MM.1S (cell line): ENCODE data around the gene BCHE.

Experiments used
- DNase-seq: peaks from one replicate; pipeline ENCODE4 v3.0.0-alpha.2; 2015
- H2AFZ ChIP-seq: fragments of 300-600 bp; sonication (generic); 2 replicates; pipeline ENCODE4 v1.6.0; 2016; ENCODE audit warnings: antibody characterized with exemption, low read length
- H3F3A ChIP-seq: fragments of 300-600 bp; sonication (generic); 2 replicates; pipeline ENCODE4 v1.6.1; 2016; ENCODE audit warnings: mild to moderate bottlenecking, antibody characterized with exemption, low read length, moderate library complexity, mixed read lengths; ENCODE audit not compliant: insufficient read depth
- H3K27ac ChIP-seq: fragments of 300-600 bp; sonication (generic); 2 replicates; pipeline ENCODE4 v1.5.1; 2016; ENCODE audit warnings: mild to moderate bottlenecking, low read length
- H3K27me3 ChIP-seq: fragments of 300-600 bp; sonication (generic); replicated peaks from 2 replicates; pipeline ENCODE4 v1.6.0; 2016; ENCODE audit warnings: low read length; ENCODE audit not compliant: insufficient read depth
- H3K36me3 ChIP-seq: fragments of 300-600 bp; sonication (generic); replicated peaks from 2 replicates; pipeline ENCODE4 v1.6.1; 2016; ENCODE audit warnings: mild to moderate bottlenecking, low read length, mixed read lengths; ENCODE audit not compliant: insufficient read depth
- H3K4me1 ChIP-seq: fragments of 300-600 bp; sonication (generic); 2 replicates; pipeline ENCODE4 v1.6.1; 2016; ENCODE audit warnings: low read length, mixed read lengths
- H3K4me2 ChIP-seq: fragments of 300-600 bp; sonication (generic); 2 replicates; pipeline ENCODE4 v1.6.0; 2016; ENCODE audit warnings: low read depth, low read length
- H3K4me3 ChIP-seq: fragments of 300-600 bp; sonication (generic); 2 replicates; pipeline ENCODE4 v1.5.1; 2016; ENCODE audit warnings: low read length, mixed read lengths
- H3K79me2 ChIP-seq: fragments of 300-600 bp; sonication (generic); 2 replicates; pipeline ENCODE4 v1.6.1; 2016; ENCODE audit warnings: mixed run types, low read length, mixed read lengths
- H3K9ac ChIP-seq: fragments of 300-600 bp; sonication (generic); 2 replicates; pipeline ENCODE4 v1.6.1; 2016; ENCODE audit warnings: low read length, mixed read lengths
- H3K9me2 ChIP-seq: fragments of 300-600 bp; sonication (generic); replicated peaks from 2 replicates; pipeline ENCODE4 v1.6.1; 2016; ENCODE audit warnings: mild to moderate bottlenecking, low read length, mixed read lengths; ENCODE audit not compliant: insufficient read depth
- H3K9me3 ChIP-seq: fragments of 300-600 bp; sonication (generic); replicated peaks from 2 replicates; pipeline ENCODE4 v1.6.1; 2016; ENCODE audit warnings: mild to moderate bottlenecking, low read length, mixed read lengths; ENCODE audit not compliant: insufficient read depth
- H4K20me1 ChIP-seq: fragments of 300-600 bp; sonication (generic); 2 replicates; pipeline ENCODE4 v1.6.1; 2016; ENCODE audit warnings: mild to moderate bottlenecking, low read length, moderate library complexity, mixed read lengths; ENCODE audit not compliant: insufficient read depth
- EZH2 ChIP-seq: fragments of 300-600 bp; sonication (generic); optimal IDR thresholded peaks from 2 replicates; pipeline ENCODE3; 2017; ENCODE audit warnings: low read depth, mild to moderate bottlenecking, antibody characterized with exemption, low read length, mixed read lengths
- EZH2phosphoT487 ChIP-seq: fragments of 300-600 bp; sonication (generic); IDR thresholded peaks from 2 replicates; pipeline ENCODE4 v1.6.1; 2018; ENCODE audit warnings: antibody characterized with exemption, low read length
- TF ChIP-seq, protein P1 (sequence below): fragments of 300-600 bp; sonication (generic); IDR thresholded peaks from 2 replicates; pipeline ENCODE4 v1.5.1; 2016; ENCODE audit warnings: antibody characterized with exemption, low read length, mixed read lengths

Gene BCHE

DNA sequence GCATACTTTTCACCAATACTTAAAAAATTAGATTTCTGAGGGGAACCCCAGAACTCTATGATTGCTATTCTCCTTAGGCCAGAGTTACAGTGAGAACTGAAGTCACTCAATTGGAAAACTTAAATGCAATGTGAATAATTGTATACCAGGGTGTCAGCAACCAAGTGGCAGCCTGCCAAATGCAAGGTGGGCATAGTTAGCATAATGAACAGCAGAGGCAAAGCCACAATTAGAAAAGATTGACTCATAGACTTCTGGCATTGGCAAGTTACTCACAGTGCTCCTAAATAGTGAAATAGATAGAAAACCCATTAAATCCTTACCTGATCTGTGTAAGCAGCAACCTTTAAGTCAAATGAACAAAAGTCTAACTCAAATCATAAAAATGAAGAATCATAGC is 94.9 kb downstream of the BCHE start:
- H3K9me2 ChIP-seq = no peaks in the 10 kb centered on the region
- no peaks in the 10 kb centered on the region for H3F3A ChIP-seq
- H3K27me3 ChIP-seq = no peaks in the 10 kb centered on the region
- H3K4me3 ChIP-seq = no peak overlapping the region
- DNase-seq = no peak
- no peak overlapping the region for H3K9ac ChIP-seq
- no peaks in the 10 kb centered on the region for H4K20me1 ChIP-seq
- TF ChIP-seq EZH2 = no peak
- no peak for TF ChIP-seq EZH2phosphoT487
- TF ChIP-seq, protein P1, sequence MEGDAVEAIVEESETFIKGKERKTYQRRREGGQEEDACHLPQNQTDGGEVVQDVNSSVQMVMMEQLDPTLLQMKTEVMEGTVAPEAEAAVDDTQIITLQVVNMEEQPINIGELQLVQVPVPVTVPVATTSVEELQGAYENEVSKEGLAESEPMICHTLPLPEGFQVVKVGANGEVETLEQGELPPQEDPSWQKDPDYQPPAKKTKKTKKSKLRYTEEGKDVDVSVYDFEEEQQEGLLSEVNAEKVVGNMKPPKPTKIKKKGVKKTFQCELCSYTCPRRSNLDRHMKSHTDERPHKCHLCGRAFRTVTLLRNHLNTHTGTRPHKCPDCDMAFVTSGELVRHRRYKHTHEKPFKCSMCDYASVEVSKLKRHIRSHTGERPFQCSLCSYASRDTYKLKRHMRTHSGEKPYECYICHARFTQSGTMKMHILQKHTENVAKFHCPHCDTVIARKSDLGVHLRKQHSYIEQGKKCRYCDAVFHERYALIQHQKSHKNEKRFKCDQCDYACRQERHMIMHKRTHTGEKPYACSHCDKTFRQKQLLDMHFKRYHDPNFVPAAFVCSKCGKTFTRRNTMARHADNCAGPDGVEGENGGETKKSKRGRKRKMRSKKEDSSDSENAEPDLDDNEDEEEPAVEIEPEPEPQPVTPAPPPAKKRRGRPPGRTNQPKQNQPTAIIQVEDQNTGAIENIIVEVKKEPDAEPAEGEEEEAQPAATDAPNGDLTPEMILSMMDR = no peak
- no peaks in the 10 kb centered on the region for H3K4me1 ChIP-seq
- H2AFZ ChIP-seq = no peak overlapping the region
- no peak overlapping the region for H3K4me2 ChIP-seq
- H3K79me2 ChIP-seq = no peaks in the 10 kb centered on the region
- H3K27ac ChIP-seq = no peak overlapping the region
- H3K36me3 ChIP-seq = no peaks in the 10 kb centered on the region
- H3K9me3 ChIP-seq = no peaks in the 10 kb centered on the region

DNA sequence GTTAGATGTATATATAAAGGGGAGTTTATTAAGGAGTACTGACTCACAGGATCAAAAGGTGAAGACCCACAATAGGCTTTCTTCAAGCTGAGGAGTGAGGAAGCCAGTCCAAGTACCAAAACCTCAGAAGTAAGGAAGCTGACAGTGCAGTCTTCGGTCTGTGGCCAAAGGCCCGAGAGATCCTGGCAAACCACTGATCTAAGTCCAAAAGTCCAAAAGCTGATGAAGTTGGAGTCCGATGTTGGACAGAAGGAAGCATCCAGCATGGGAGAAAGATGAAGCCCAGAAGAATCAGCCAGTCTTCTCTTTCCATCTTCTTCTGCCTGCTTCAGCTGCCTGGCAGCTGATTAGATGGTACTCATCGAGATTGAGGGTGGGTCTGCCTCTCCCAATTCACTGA is 107.5 kb downstream of the BCHE start:
- H3K9ac ChIP-seq = no peak overlapping the region
- H3K9me2 ChIP-seq = no peaks in the 10 kb centered on the region
- no peak overlapping the region for H2AFZ ChIP-seq
- H3K4me1 ChIP-seq = no peaks in the 10 kb centered on the region
- H3K4me3 ChIP-seq = no peak overlapping the region
- no peaks in the 10 kb centered on the region for H3K9me3 ChIP-seq
- no peaks in the 10 kb centered on the region for H3K79me2 ChIP-seq
- no peaks in the 10 kb centered on the region for H3F3A ChIP-seq
- DNase-seq = no peak
- no peak for TF ChIP-seq EZH2
- TF ChIP-seq, protein P1 = no peak
- TF ChIP-seq EZH2phosphoT487 = no peak
- H3K27ac ChIP-seq = no peak overlapping the region
- no peaks in the 10 kb centered on the region for H3K27me3 ChIP-seq
- no peaks in the 10 kb centered on the region for H3K36me3 ChIP-seq
- H3K4me2 ChIP-seq = no peak overlapping the region
- H4K20me1 ChIP-seq = no peaks in the 10 kb centered on the region

DNA sequence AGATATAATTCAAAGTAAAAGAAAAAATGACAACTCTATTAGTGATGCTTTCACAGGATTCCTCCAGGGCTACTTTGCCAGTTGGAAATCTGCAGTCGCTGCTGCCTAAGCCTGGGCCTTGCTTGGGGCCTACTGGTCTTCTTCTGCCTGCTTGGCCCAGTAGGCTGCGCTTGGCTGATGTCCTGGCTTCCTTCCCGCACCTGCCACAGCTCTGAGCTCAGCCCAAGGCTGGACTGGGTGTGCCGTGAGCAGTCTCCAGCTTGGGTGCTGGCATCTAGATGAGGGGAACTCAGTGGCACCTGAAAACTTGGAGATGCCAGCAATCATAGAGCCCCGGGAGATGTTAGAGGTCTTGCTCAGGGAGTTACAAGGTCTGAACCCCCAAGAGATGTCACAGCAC is 108.3 kb downstream of the BCHE start:
- Histone ChIP-seq H3K9me3 (no peaks in the 10 kb centered on the region), H3K9ac (no peak overlapping the region), H3K27ac (no peak overlapping the region), H3K4me1 (no peaks in the 10 kb centered on the region), H4K20me1 (no peaks in the 10 kb centered on the region), H3F3A (no peaks in the 10 kb centered on the region), H3K9me2 (no peaks in the 10 kb centered on the region), H3K4me2 (no peak overlapping the region), H3K36me3 (no peaks in the 10 kb centered on the region), H2AFZ (no peak overlapping the region), H3K79me2 (no peaks in the 10 kb centered on the region), H3K27me3 (no peaks in the 10 kb centered on the region), H3K4me3 (no peak overlapping the region)
- TF ChIP-seq, protein P1 = no peak
- no peak for TF ChIP-seq EZH2
- TF ChIP-seq EZH2phosphoT487 = no peak
- no peak for DNase-seq

DNA sequence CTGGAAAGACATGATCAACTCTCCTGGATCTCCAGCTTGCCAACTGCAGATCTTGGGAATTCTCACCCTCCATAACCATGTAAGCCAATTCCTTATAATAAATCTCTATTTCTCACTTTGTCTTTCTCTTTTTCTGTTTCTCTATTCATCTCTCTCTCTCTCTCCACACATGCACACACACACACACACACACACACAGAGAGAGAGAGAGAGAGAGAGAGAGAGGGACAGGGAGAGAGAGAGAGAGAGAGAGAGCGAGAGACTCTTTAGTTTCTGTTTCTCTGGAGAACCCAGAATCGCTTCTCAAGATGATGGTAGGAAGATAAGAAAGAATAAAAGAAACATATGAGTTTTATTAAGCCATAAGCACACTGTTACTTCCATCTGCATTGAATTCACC is 111.9 kb downstream of the BCHE start:
- Histone ChIP-seq H3K9me2 (no peaks in the 10 kb centered on the region), H3K79me2 (no peaks in the 10 kb centered on the region), H2AFZ (no peak overlapping the region), H3K27me3 (no peaks in the 10 kb centered on the region), H3K4me1 (no peaks in the 10 kb centered on the region), H4K20me1 (no peaks in the 10 kb centered on the region), H3K4me2 (no peak overlapping the region), H3K9ac (no peak overlapping the region), H3K4me3 (no peak overlapping the region), H3K27ac (no peak overlapping the region), H3K9me3 (no peaks in the 10 kb centered on the region), H3F3A (no peaks in the 10 kb centered on the region), H3K36me3 (no peaks in the 10 kb centered on the region)
- no peak for DNase-seq
- TF ChIP-seq, protein P1 = no peak
